ENCODE results near the gene ALDH3B1. TPM values are rescaled to one million over a fixed set of nuclear protein-coding genes. Genes with fewer than 3 reads are reported as not detected.

The ALDH3B1 gene
- total RNA-seq, 4 donors from 2014 or later, result 5.4 to 11.6 (median 6.4) TPM

DNA sequence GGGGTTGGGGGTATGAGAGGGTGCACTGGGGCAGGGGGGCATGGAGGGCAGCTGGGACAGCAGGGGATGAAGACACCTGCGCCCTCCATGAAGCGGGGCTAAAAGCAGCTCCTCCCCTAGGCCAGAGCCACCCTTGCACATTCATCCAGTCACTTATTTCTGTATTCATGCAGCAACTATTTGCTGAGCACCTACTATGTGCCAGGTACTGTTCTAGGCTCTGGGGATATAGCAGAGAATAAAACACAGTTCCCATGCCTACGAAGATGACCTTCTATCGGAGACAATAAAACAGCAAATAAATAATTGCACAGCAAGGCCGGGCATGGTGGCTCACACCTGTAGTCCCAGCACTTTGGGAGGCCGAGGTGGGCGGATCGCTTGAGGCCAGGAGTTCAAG is 5.3 kb downstream of the ALDH3B1 start:
- intact Hi-C loops (cut with DNase I; ENCODE audit: low total_unique reads), result no loop called here
- DNase-seq (ENCODE audit: low spot score in 2 of 2), result no peak
- 97% methylated on average over 8 of the region's 8 CpGs for WGBS, 2 donors
- H3K4me3 ChIP-seq (ENCODE audit: low read depth, poor library complexity, severe bottlenecking), result no peak overlapping the region
- no peak for TF ChIP-seq POLR2A (IDR thresholded peaks at IDR 0.05)
- TF ChIP-seq, protein P1, sequence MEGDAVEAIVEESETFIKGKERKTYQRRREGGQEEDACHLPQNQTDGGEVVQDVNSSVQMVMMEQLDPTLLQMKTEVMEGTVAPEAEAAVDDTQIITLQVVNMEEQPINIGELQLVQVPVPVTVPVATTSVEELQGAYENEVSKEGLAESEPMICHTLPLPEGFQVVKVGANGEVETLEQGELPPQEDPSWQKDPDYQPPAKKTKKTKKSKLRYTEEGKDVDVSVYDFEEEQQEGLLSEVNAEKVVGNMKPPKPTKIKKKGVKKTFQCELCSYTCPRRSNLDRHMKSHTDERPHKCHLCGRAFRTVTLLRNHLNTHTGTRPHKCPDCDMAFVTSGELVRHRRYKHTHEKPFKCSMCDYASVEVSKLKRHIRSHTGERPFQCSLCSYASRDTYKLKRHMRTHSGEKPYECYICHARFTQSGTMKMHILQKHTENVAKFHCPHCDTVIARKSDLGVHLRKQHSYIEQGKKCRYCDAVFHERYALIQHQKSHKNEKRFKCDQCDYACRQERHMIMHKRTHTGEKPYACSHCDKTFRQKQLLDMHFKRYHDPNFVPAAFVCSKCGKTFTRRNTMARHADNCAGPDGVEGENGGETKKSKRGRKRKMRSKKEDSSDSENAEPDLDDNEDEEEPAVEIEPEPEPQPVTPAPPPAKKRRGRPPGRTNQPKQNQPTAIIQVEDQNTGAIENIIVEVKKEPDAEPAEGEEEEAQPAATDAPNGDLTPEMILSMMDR (IDR thresholded peaks at IDR 0.05), result no peak

DNA sequence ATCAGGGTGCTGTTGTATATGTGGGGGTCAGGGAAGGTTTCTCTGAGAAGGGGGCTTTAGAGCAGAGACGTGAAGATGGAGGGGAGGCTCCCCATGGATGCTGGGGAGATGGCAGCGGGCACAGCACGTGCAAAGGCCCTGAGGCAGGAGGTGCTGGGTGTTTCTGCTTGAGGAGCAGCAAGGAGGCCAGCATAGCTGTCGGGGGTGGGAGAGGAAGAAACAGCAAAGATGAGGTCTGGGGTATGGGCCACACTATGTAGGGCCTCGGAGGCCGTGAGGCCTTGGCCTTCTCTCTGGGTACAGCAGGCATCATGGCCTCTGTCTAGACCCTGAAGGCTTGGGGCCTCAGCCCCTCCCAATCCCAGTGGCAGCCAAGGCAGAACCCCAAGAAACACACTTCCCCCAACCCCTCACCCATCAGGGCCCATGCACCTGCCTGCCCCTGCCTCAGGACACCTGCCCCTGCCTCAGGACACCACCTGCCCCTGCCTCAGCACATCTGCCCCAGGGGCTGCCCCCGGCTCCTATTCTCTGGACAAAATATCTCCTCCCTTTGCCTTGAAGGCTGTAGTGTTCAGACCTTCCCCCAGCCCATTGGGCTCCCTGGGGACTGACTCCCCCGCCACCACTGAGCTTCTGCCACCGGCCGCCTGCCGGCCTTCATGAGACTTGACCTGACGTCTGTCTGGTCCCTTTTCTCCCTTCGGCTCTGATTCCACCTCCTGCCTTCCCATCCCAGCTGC is 6.2 kb downstream of the ALDH3B1 start:
- 70 to 71% methylated on average over 13 of the region's 13 CpGs for WGBS, 2 donors
- H3K4me3 ChIP-seq (ENCODE audit: low read depth, poor library complexity, severe bottlenecking), result no peak overlapping the region
- TF ChIP-seq, protein P1 (IDR thresholded peaks at IDR 0.05), result no peak
- no peak for TF ChIP-seq POLR2A (IDR thresholded peaks at IDR 0.05)
- intact Hi-C loops (cut with DNase I; ENCODE audit: low total_unique reads), result no loop called here
- DNase-seq (ENCODE audit: low spot score in 2 of 2), result no peak

DNA sequence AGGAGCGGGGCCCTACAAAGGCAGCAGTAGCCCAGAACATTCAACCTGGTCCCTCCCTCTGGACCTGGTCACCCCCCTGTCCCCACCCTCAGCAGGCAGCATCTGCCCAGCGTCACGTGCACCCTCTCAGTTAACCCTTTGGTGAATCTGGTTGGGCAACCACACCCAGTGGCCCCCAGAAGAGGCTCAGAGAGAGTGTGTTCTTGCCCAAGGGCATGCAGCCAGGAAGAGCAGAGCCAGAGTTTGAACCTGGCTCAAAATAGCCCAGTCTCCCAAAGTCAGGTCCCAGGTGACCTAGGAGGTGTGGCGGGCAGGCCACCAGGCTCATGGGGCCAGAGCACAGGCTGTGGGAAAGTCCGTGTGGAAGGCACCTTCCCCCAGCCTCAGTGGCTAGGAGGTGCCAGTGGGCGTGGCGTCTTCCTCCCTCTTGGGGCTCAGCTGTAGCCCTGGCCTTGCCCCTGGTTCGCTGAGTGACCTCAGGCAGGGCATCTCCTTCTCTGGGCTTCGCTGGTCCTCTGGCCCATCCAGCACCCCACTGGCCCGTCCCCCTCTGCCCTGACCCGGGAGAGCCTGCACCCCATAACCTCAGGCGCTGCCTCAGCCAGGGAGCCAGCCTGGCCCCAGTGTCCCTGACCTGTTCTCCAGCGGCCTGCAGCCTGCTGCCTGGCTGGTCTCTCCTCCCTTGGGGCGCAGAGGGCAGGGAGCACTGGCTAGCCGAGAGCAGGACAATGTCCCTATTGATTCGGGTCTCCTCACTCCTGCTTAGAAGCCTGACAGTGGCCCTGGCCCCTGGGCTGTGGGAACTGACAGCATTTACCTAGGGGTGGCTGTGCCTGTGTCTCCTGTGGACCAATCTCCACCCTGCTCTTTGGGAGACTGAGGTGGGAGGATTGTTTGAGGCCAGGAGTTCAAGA is 7.0 kb downstream of the ALDH3B1 start:
- no peak for DNase-seq (ENCODE audit: low spot score in 2 of 2)
- intact Hi-C loops (cut with DNase I; ENCODE audit: low total_unique reads), result no loop called here
- 62 to 64% methylated on average over 12 to 13 of the region's 16 CpGs for WGBS, 2 donors
- TF ChIP-seq, protein P1 (IDR thresholded peaks at IDR 0.05), result no peak
- TF ChIP-seq POLR2A (IDR thresholded peaks at IDR 0.05), result no peak
- H3K4me3 ChIP-seq (ENCODE audit: low read depth, poor library complexity, severe bottlenecking), result no peak overlapping the region

DNA sequence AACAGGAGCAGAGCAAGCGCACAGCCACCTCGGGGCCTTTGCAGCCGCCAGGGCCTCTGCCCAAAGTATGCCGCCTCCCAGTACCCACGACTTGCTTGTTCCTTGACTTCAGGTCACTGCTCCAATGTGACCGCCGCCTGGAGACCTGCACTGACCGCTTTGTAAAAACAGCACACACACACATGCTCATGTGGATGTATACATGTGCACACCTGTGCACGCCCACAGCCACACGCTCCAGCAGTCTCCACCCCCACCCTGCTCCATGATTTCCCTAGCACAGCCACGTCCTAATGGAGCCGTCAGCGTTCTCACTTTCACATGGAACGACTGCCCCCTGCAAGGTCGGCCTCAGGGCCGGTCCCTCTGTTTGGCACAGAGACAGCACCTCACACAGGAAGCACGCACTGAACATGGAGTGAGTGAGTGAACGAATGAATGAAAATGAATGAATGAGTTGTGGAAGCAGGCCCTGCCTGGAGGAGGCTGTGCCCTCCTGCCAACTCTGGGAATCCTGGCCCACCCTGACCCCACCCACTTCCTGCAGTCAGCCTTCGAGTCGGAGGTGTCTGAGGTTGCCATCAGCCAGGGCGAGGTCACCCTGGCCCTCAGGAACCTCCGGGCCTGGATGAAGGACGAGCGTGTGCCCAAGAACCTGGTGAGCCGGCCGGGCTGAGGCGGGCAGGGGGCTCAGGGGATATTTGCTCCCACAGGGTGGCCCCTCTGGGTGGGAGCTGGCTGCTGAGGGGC is 8.0 kb downstream of the ALDH3B1 start:
- WGBS, 2 donors, result 67 to 76% methylated on average over 24 to 25 of the region's 27 CpGs
- intact Hi-C loops (cut with DNase I; ENCODE audit: low total_unique reads), result no loop called here
- no peak for TF ChIP-seq POLR2A (IDR thresholded peaks at IDR 0.05)
- TF ChIP-seq, protein P1 (IDR thresholded peaks at IDR 0.05), result no peak
- DNase-seq (ENCODE audit: low spot score in 2 of 2), result no peak
- H3K4me3 ChIP-seq (ENCODE audit: low read depth, poor library complexity, severe bottlenecking), result no peak overlapping the region

DNA sequence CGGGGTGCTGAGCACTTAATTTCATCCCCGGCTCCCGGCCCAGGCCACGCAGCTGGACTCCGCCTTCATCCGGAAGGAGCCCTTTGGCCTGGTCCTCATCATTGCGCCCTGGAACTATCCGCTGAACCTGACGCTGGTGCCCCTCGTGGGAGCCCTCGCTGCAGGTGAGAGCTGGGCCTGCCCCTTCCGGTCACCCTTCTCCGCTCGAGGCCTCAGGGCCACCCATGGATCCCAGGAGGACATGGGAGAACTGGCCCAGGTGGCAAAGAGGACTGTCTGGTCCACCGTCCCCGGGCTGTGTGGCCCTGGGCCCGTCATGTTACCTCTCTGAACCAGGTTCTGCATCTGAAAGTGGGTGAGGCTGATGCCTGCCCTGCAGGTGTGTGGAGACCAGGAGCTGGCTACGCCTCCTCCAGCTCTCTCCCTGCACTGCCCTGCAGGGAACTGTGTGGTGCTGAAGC is 8.6 kb downstream of the ALDH3B1 start:
- intact Hi-C loops (cut with DNase I; ENCODE audit: low total_unique reads), result no loop called here
- DNase-seq (ENCODE audit: low spot score in 2 of 2), result no peak
- H3K4me3 ChIP-seq (ENCODE audit: low read depth, poor library complexity, severe bottlenecking), result no peak overlapping the region
- 90% methylated on average over 18 of the region's 18 CpGs for WGBS, 2 donors
- TF ChIP-seq, protein P1 (IDR thresholded peaks at IDR 0.05), result no peak
- TF ChIP-seq POLR2A (IDR thresholded peaks at IDR 0.05), result no peak

Data from lower leg skin (tissue), 4 donors.